ENCODE data around the gene PCDHA1. TPM values are rescaled to one million over a fixed set of nuclear protein-coding genes. Genes with fewer than 3 reads are reported as not detected.
"Not testable (repeated sequence)": the region's sequence is repeated elsewhere in the genome, so short reads cannot be mapped to it uniquely, and the experiment has no call there.

The PCDHA1 gene
- total RNA-seq, 4 donors from 2014 or later, result not detected

DNA sequence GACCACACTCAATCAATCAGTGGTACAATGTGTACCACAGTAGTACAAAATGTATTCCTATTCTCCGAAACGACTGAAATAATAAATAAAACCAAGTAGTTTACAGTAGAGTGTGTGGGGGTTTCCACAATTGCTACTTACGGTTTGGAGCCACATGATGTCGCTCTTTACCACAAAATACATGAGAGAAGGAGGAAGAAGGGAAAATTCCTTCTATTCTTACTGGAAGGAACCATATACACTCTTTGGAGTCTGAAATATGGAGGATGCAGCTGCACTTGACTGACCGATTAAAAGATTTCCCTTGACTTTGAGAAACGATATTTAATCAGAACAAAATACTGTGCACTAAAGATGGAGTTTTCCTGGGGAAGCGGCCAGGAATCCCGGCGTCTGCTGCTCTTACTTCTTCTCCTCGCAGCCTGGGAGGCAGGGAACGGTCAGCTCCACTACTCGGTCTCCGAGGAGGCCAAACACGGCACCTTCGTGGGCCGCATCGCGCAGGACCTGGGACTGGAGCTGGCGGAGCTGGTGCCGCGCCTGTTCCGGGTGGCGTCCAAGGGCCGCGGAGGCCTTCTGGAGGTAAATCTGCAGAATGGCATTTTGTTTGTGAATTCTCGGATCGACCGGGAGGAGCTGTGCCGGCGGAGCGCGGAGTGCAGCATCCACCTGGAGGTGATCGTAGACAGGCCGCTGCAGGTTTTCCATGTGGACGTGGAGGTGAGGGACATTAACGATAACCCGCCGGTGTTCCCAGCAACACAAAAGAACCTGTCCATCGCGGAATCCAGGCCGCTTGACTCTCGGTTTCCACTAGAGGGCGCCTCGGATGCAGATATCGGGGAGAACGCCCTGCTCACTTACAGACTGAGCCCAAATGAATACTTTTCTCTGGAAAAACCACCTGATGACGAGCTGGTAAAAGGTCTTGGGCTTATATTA is 21.2 kb downstream of the PCDHA1 start, which contains the start of gene PCDHA4:
PCDHA4 (plus strand) TSS at position 235 of the 942 bp plus-strand sequence.
- no peaks in the 10 kb centered on the region for H3K9me3 ChIP-seq
- no peak for ATAC-seq
- no peak for DNase-seq
- H3K4me1 ChIP-seq, result no peaks in the 10 kb centered on the region
- in situ Hi-C loops (cut with MboI; ENCODE audit: low sequenced_read_pairs in 4 of 4), result no loop called here
- no peak within 1 kb of the TSS for H3K27ac ChIP-seq
- peaks cover 0 to 6% (median 5%) of the 10 kb centered on the region in 3 donors for H3K27me3 ChIP-seq
- no peaks in the 10 kb centered on the region for H3K36me3 ChIP-seq
- peak within 1 kb of the TSS in 2 of 4 donors; percentile 37 to 43 for H3K4me3 ChIP-seq
- TF ChIP-seq, protein P1, sequence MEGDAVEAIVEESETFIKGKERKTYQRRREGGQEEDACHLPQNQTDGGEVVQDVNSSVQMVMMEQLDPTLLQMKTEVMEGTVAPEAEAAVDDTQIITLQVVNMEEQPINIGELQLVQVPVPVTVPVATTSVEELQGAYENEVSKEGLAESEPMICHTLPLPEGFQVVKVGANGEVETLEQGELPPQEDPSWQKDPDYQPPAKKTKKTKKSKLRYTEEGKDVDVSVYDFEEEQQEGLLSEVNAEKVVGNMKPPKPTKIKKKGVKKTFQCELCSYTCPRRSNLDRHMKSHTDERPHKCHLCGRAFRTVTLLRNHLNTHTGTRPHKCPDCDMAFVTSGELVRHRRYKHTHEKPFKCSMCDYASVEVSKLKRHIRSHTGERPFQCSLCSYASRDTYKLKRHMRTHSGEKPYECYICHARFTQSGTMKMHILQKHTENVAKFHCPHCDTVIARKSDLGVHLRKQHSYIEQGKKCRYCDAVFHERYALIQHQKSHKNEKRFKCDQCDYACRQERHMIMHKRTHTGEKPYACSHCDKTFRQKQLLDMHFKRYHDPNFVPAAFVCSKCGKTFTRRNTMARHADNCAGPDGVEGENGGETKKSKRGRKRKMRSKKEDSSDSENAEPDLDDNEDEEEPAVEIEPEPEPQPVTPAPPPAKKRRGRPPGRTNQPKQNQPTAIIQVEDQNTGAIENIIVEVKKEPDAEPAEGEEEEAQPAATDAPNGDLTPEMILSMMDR (IDR thresholded peaks at IDR 0.05 in 4 of 5, conservative IDR thresholded peaks at IDR 0.05 in 1 of 5), result peak in 2 of 5 experiments; percentile 6 to 38
- TF ChIP-seq POLR2A (IDR thresholded peaks at IDR 0.05), result no peak
- intact Hi-C loops (cut with DNase I; ENCODE audit: low total_unique reads), result no loop called here

DNA sequence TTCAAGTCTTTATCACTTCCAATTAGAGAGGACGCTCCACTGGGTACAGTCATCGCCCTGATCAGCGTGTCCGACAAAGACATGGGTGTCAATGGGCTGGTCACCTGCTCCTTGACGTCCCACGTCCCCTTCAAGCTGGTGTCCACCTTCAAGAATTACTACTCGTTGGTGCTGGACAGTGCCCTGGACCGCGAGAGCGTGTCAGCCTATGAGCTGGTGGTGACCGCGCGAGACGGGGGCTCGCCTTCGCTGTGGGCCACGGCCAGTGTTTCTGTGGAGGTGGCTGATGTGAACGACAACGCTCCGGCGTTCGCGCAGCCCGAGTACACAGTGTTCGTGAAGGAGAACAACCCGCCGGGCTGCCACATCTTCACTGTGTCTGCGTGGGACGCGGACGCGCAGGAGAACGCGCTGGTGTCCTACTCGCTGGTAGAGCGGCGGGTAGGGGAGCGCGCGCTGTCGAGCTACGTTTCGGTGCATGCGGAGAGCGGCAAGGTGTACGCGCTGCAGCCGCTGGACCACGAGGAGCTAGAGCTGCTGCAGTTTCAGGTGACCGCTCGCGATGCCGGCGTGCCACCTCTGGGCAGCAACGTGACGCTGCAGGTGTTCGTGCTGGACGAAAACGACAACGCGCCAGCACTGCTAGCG is 22.4 kb downstream of the PCDHA1 start:
- intact Hi-C loops (cut with DNase I; ENCODE audit: low total_unique reads); in situ Hi-C loops (cut with MboI; ENCODE audit: low sequenced_read_pairs in 4 of 4); H3K9me3 ChIP-seq; H3K4me3 ChIP-seq; DNase-seq; H3K36me3 ChIP-seq; H3K4me1 ChIP-seq; H3K27me3 ChIP-seq; H3K27ac ChIP-seq; ATAC-seq: not testable (repeated sequence)

DNA sequence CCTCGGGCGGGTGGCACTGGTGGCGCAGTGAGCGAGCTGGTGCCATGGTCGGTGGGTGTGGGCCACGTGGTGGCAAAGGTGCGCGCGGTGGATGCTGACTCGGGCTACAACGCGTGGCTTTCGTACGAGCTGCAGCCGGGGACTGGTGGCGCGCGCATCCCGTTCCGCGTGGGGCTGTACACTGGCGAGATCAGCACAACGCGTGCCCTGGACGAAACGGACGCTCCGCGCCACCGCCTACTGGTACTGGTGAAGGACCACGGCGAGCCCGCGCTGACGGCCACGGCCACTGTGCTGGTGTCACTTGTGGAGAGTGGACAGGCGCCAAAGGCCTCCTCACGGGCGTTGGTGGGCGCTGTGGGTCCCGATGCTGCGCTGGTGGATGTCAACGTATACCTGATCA is 22.9 kb downstream of the PCDHA1 start:
- Histone ChIP-seq H3K9me3 (no peaks in the 10 kb centered on the region), H3K27me3 (peaks cover 0 to 6% (median 5%) of the 10 kb centered on the region in 3 donors), H3K36me3 (no peaks in the 10 kb centered on the region), H3K27ac (no peak overlapping the region), H3K4me1 (no peaks in the 10 kb centered on the region), H3K4me3 (no peak overlapping the region)
- intact Hi-C loops (cut with DNase I; ENCODE audit: low total_unique reads), result no loop called here
- in situ Hi-C loops (cut with MboI; ENCODE audit: low sequenced_read_pairs in 4 of 4), result no loop called here
- TF ChIP-seq POLR2A (IDR thresholded peaks at IDR 0.05), result no peak
- TF ChIP-seq, protein P1 (IDR thresholded peaks at IDR 0.05 in 4 of 5, conservative IDR thresholded peaks at IDR 0.05 in 1 of 5), result no peak
- ATAC-seq (no peak), DNase-seq (no peak)

DNA sequence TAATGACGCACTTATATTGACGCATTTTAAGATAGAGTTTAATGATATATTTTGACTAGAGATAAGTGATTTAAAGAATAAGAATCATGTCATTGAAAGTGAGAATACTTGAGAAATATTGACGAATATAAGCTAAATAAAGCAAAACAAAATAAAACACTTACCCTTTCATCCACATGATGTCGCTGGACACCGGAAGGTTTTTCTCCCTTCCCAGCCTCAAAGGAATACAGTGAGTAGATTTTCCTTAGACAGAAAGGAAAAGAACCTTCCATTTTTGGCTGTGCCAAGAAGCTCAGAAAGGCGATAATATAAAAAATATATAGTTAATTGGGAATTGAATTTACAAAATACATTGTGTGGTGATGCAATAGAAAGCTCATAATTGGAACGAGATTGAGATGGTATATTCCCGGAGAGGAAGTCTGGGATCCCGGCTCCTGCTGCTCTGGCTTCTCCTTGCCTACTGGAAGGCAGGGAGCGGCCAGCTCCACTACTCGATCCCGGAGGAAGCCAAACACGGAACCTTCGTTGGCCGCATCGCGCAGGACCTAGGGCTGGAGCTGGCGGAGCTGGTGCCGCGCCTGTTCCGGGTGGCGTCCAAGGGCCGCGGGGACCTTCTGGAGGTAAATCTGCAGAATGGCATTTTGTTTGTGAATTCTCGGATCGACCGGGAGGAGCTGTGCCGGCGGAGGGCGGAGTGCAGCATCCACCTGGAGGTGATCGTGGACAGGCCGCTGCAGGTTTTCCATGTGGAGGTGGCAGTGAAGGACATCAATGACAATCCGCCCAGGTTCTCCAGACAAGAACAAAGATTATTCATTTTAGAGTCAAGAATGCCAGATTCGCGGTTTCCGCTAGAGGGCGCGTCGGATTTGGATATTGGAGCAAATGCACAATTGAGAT is 35.7 kb downstream of the PCDHA1 start, which contains the start of gene PCDHA5:
PCDHA5 (plus strand) TSS at position 239 of the 906 bp plus-strand sequence.
- DNase-seq (no peak), ATAC-seq (no peak)
- in situ Hi-C loops (cut with MboI; ENCODE audit: low sequenced_read_pairs in 4 of 4) (no loop called here), intact Hi-C loops (cut with DNase I; ENCODE audit: low total_unique reads) (no loop called here)
- Histone ChIP-seq H3K27ac (no peak within 1 kb of the TSS), H3K36me3 (no peaks in the 10 kb centered on the region), H3K27me3 (peaks cover 0 to 11% (median 8%) of the 10 kb centered on the region in 3 donors), H3K9me3 (no peaks in the 10 kb centered on the region), H3K4me3 (peak within 1 kb of the TSS in 1 of 4 donors; percentile 2), H3K4me1 (no peaks in the 10 kb centered on the region)
- no peak for TF ChIP-seq POLR2A (IDR thresholded peaks at IDR 0.05)
- TF ChIP-seq, protein P1 (IDR thresholded peaks at IDR 0.05 in 4 of 5, conservative IDR thresholded peaks at IDR 0.05 in 1 of 5), result no peak

Data from gastrocnemius medialis (tissue), 4 donors.